Liver (tissue), 9 donors: Measurements from ENCODE around the gene TBL1X. TPM values are rescaled to one million over a fixed set of nuclear protein-coding genes. Genes with fewer than 3 reads are reported as not detected.

Source experiments
- DNase-seq: peaks from one replicate; pipeline ENCODE4 v3.0.0-alpha.2; 2017; ENCODE audit warnings: low spot score
- H3K27ac ChIP-seq, 2 donors: one replicate each; pipeline ENCODE4 v1.7.0; 2013; ENCODE audit warnings: inconsistent platforms in 2 of 2, low read length in 2 of 2, control low read depth in 1 of 2, low read depth in 1 of 2, mild to moderate bottlenecking in 1 of 2
- H3K27me3 ChIP-seq, 4 donors: one replicate each; pipeline versions ENCODE4 v1.6.1 to v1.7.0; 2013; ENCODE audit warnings: low read length in 3 of 4, inconsistent platforms in 1 of 4, mild to moderate bottlenecking in 1 of 4, moderate library complexity in 1 of 4; ENCODE audit not compliant: control insufficient read depth in 4 of 4, insufficient read depth in 4 of 4
- H3K36me3 ChIP-seq, 4 donors: one replicate each; pipeline versions ENCODE4 v1.6.1 to v1.7.0; 2013; ENCODE audit warnings: low read length in 3 of 4, mild to moderate bottlenecking in 3 of 4, low read depth in 1 of 4, moderate library complexity in 1 of 4; ENCODE audit not compliant: control insufficient read depth in 4 of 4, insufficient read depth in 3 of 4
- H3K4me1 ChIP-seq, 4 donors: one replicate each; pipeline versions ENCODE4 v1.6.1 to v1.7.0; 2013; ENCODE audit warnings: low read length in 3 of 4, mild to moderate bottlenecking in 3 of 4, moderate library complexity in 1 of 4; ENCODE audit not compliant: control insufficient read depth in 4 of 4, insufficient read depth in 4 of 4
- H3K4me3 ChIP-seq, 3 donors: one replicate each; pipeline versions ENCODE4 v1.6.1 to v1.7.0; 2013; ENCODE audit warnings: low read length in 3 of 3, control low read depth in 1 of 3, low read depth in 1 of 3, mild to moderate bottlenecking in 1 of 3
- H3K9ac ChIP-seq, 2 donors: one replicate each; pipeline ENCODE4 v1.7.0; 2013; ENCODE audit warnings: low read length in 2 of 2, mild to moderate bottlenecking in 2 of 2, moderate library complexity in 2 of 2, control low read depth in 1 of 2, low read depth in 1 of 2
- H3K9me3 ChIP-seq, 4 donors: one replicate each; pipeline versions ENCODE4 v1.6.1 to v1.7.0; 2013; ENCODE audit warnings: low read length in 3 of 4; ENCODE audit not compliant: control insufficient read depth in 4 of 4
- ATF3 ChIP-seq: IDR thresholded peaks from 2 replicates; pipeline ENCODE4 v1.6.1; 2016; ENCODE audit warnings: antibody characterized with exemption
- EGR1 ChIP-seq, 2 donors: IDR thresholded peaks; 2 replicates each; pipeline ENCODE4 v1.6.1; 2016 to 2018; ENCODE audit warnings: antibody characterized with exemption in 2 of 2, low read depth in 2 of 2
- FOXA1 ChIP-seq: IDR thresholded peaks from 2 replicates; pipeline ENCODE4 v1.6.1; 2016; ENCODE audit warnings: antibody characterized with exemption
- FOXA2 ChIP-seq: IDR thresholded peaks from 2 replicates; pipeline ENCODE4 v1.6.1; 2016; ENCODE audit warnings: antibody characterized with exemption
- GABPA ChIP-seq, 2 donors: IDR thresholded peaks in 1 of 2; conservative IDR thresholded peaks in 1 of 2; 2 replicates each; pipeline ENCODE4 v1.6.1; 2016; ENCODE audit warnings: antibody characterized with exemption in 2 of 2, mild to moderate bottlenecking in 1 of 2, moderate library complexity in 1 of 2
- HNF4A ChIP-seq, 2 donors: conservative IDR thresholded peaks; 2 replicates each; pipeline ENCODE4 v1.6.1; 2016; ENCODE audit warnings: antibody characterized with exemption in 2 of 2, mild to moderate bottlenecking in 2 of 2
- JUND ChIP-seq, 2 donors: IDR thresholded peaks; 2 replicates each; pipeline ENCODE4 v1.6.1; 2016; ENCODE audit warnings: antibody characterized with exemption in 2 of 2
- NR2F2 ChIP-seq: IDR thresholded peaks from 2 replicates; pipeline ENCODE4 v1.6.1; 2016; ENCODE audit warnings: antibody characterized with exemption
- TAF1 ChIP-seq: conservative IDR thresholded peaks from 2 replicates; pipeline ENCODE4 v1.6.1; 2016; ENCODE audit warnings: antibody characterized with exemption, mild to moderate bottlenecking
- WGBS: extraction: QIAGEN DNeasy Blood & Tissue Kit; methylation state at CpG from one replicate; pipeline ENCODE4 v1.1.7; 2013; 5-methylcytosine and 5-hydroxymethylcytosine counted together
- polyA plus RNA-seq, 2 donors: library from polyadenylated mRNA; stranded (reverse) in 1 of 2; unstranded in 1 of 2; fragments of 200-250 nt in 1 of 2; fragments of >200 nt in 1 of 2; fragmentation: Nextera tagmentation in 1 of 2; extraction: Ambion mirVana in 1 of 2; gene quantifications; one replicate each; pipeline versions ENCODE4 v1.2.1 to v1.2.3, GENCODE V29; 2013 to 2015
- total RNA-seq, 2 donors: library from RNA; depleted of rRNA; stranded (reverse); fragments of >200 nt; gene quantifications; one replicate each; pipeline ENCODE4 v1.2.3, GENCODE V29; 2014
- TF ChIP-seq, protein P1 (sequence below): IDR thresholded peaks from 2 replicates; pipeline ENCODE4 v1.6.1; 2016; ENCODE audit warnings: antibody characterized with exemption, mild to moderate bottlenecking
- TF ChIP-seq, protein P2 (sequence below): fragments of 150-350 bp; IDR thresholded peaks from 2 replicates; pipeline ENCODE4 v1.5.1; 2017; ENCODE audit warnings: improper control_type of control experiment, low read depth, low read length; ENCODE audit not compliant: missing input control
- donor health status: healthy.
- donor health status: healthy.
- donor health status: healthy.
- donor health status: healthy.
- donor health status: healthy.

TBL1X gene
- total and polyA plus RNA-seq, 4 donors, result 11.2 to 15.1 (median 11.8) TPM

DNA sequence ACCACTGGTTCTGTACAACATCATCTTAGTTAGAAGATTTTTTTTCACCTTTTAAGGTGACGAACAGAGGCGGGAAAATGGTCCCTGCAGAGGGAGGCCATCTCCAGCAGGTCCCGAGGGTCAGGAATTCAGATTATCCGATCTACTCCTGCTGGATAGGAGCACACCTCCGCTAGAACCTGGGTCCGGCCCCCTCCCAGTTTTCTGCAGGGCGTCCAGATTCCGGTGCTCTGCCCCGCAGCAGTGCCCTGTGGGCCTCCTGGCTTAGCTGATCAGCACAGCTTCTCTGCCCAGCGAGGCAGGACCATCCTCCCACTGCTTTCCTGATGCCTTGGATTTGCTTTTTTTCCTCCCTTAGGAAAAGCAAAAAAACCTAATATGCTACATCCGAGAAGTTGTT, 2.3 kb downstream of the TBL1X start:
- no peak for TF ChIP-seq EGR1 (IDR thresholded peaks at IDR 0.05; ENCODE audit: low read depth in 2 of 2)
- TF ChIP-seq ATF3, result no peak
- TF ChIP-seq, protein P1, sequence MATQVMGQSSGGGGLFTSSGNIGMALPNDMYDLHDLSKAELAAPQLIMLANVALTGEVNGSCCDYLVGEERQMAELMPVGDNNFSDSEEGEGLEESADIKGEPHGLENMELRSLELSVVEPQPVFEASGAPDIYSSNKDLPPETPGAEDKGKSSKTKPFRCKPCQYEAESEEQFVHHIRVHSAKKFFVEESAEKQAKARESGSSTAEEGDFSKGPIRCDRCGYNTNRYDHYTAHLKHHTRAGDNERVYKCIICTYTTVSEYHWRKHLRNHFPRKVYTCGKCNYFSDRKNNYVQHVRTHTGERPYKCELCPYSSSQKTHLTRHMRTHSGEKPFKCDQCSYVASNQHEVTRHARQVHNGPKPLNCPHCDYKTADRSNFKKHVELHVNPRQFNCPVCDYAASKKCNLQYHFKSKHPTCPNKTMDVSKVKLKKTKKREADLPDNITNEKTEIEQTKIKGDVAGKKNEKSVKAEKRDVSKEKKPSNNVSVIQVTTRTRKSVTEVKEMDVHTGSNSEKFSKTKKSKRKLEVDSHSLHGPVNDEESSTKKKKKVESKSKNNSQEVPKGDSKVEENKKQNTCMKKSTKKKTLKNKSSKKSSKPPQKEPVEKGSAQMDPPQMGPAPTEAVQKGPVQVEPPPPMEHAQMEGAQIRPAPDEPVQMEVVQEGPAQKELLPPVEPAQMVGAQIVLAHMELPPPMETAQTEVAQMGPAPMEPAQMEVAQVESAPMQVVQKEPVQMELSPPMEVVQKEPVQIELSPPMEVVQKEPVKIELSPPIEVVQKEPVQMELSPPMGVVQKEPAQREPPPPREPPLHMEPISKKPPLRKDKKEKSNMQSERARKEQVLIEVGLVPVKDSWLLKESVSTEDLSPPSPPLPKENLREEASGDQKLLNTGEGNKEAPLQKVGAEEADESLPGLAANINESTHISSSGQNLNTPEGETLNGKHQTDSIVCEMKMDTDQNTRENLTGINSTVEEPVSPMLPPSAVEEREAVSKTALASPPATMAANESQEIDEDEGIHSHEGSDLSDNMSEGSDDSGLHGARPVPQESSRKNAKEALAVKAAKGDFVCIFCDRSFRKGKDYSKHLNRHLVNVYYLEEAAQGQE, result no peak
- no peak for TF ChIP-seq GABPA (IDR thresholded peaks at IDR 0.05 in 1 of 2, conservative IDR thresholded peaks at IDR 0.05 in 1 of 2)
- no peak for TF ChIP-seq NR2F2
- TF ChIP-seq TAF1, result no peak
- TF ChIP-seq, protein P2, sequence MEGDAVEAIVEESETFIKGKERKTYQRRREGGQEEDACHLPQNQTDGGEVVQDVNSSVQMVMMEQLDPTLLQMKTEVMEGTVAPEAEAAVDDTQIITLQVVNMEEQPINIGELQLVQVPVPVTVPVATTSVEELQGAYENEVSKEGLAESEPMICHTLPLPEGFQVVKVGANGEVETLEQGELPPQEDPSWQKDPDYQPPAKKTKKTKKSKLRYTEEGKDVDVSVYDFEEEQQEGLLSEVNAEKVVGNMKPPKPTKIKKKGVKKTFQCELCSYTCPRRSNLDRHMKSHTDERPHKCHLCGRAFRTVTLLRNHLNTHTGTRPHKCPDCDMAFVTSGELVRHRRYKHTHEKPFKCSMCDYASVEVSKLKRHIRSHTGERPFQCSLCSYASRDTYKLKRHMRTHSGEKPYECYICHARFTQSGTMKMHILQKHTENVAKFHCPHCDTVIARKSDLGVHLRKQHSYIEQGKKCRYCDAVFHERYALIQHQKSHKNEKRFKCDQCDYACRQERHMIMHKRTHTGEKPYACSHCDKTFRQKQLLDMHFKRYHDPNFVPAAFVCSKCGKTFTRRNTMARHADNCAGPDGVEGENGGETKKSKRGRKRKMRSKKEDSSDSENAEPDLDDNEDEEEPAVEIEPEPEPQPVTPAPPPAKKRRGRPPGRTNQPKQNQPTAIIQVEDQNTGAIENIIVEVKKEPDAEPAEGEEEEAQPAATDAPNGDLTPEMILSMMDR, result no peak
- no peak for TF ChIP-seq JUND (IDR thresholded peaks at IDR 0.05)
- TF ChIP-seq HNF4A (conservative IDR thresholded peaks at IDR 0.05), result no peak
- TF ChIP-seq FOXA1, result no peak
- Histone ChIP-seq H3K9ac (no peak overlapping the region), H3K4me3 (no peak overlapping the region), H3K27me3 (no peaks in the 10 kb centered on the region), H3K4me1 (peaks cover 2 to 36% (median 34%) of the 10 kb centered on the region in 4 donors), H3K27ac (no peak overlapping the region), H3K9me3 (no peaks in the 10 kb centered on the region), H3K36me3 (no peaks in the 10 kb centered on the region)
- WGBS, result 85% methylated on average over 11 of the region's 11 CpGs
- DNase-seq, result no peak

- TF ChIP-seq, protein P1, result no peak
- no peak for TF ChIP-seq FOXA2
- H3K9ac ChIP-seq, result no peak overlapping the region
- no peak for DNase-seq
- H3K36me3 ChIP-seq, result no peaks in the 10 kb centered on the region
- 86% methylated on average over 11 of the region's 11 CpGs for WGBS
- H3K27me3 ChIP-seq, result no peaks in the 10 kb centered on the region
- no peaks in the 10 kb centered on the region for H3K9me3 ChIP-seq
- H3K4me3 ChIP-seq, result no peak overlapping the region
- no peak overlapping the region for H3K27ac ChIP-seq
- peaks cover 2 to 30% (median 28%) of the 10 kb centered on the region in 4 donors for H3K4me1 ChIP-seq
Measured at GRCh38 chrX:9467751-9468150, 2.9 kb downstream of the TBL1X start.
